Forelimb muscle (tissue), 1 donor: Measurements from ENCODE around the gene STX1A. TPM values are rescaled to one million over a fixed set of nuclear protein-coding genes. Genes with fewer than 3 reads are reported as not detected.

ENCODE experiments used
- DNase-seq: peaks from one replicate; pipeline ENCODE4 v3.0.0-alpha.2; 2013; ENCODE audit warnings: low read depth
- polyA plus RNA-seq: library from polyadenylated mRNA; unstranded; fragments of 120-200 nt; gene quantifications from one replicate; pipeline ENCODE4 v1.2.1, GENCODE V29; 2013; ENCODE audit not compliant: insufficient read length

STX1A gene
- polyA plus RNA-seq, 1 donor, result 13.5 TPM

DNA sequence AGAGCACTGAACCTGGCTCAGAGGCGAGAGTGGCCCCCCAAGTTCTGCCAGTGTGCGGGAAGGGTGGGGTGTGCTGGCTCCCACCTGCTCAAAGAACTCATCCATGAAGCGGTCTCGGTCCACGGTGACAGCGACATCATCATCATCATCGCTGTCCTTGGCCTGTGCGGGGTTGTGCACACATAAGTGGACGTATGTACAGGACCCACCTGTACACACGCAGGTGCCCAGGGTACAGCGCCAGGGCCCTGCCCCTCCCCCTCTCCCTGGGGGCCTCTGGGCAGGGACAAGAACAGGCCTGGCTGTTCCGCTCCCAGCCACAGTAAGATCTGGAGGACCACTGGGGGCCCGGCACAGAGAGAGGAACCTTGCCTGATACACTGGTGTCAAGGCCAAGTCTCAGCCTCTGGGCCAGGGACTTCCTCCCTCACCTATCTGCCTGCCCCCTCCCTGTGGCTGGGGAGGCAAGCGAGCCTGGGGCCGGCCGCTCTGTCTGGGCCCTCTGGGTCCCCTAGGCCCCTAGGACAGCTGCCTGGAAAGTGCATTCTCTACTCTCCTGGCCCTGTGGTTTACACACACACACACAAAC is 10.4 kb downstream of the STX1A start:
- DNase-seq, result no peak

DNA sequence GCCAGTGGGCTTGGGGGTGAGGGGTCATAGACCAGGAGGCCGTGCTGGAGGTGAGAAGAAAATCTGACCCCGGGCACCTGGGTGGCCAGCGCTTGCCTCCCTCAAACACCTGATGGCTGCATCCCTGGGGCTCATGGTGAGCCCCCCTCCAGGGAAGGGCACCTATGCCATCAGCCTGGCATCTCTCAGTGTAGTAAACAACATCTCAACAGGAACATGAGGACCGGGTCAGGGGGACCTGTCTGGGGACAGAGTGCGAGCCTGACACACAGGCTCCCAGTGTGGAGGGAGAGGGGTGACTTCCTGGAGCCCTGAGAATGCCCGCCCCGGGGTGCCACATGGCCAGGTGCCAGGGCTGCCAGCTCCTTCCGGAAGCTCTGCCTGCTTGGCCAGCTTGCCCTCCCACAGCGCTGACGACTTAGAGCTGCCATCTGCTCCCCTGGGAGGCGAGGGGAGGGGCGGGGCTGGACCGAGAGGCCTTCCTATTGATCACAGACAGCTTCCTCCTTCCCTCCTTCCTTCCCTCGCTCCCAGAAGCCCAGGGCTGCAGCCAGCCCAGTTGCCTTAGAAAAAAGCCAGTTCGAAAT is 12.3 kb downstream of the STX1A start:
- no peak for DNase-seq

DNA sequence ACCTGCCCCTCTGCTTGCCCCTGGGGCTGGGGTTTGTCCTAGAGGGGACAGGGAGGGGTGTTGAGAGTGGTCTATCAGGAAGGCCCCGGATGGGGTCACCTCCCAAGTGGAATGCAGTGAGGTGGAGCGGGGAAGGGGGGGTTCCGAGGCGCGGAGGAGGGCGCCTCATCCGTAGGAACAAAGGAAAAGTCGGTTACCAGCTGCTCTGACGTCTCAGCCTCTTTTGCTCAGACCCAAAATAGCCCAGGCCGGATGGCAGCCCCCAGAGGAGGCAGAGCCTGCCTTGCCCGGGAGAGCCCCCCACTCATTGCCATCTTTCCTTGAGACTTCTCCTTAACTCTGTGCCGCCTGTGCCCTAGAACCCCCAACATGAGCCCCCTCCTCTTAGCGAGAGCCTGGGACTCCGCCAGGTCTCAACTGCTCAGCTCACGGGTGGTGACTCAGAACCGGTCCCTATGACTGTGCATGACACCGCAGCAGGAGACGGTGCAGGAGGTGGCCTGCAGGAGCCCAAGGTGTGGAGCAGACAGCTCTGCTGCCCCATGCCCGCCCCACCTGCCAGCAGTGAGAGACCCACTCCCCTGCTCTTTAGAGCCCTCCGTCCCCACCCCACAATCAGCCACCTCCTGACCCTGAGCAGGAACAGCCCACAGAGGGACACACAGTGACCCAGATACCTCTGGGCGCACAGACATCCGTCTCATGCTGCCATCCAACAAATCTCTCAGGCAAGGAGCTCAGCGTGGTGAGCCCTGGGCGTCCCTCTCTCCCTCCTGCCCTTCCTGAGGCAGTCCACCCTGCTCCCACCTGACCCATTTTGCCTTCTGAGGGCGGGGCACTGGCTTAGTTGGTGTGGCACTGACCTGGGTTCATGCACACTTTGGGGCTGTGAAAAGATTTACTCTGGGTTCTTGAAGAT is 13.1 kb downstream of the STX1A start:
- DNase-seq, result no peak

DNA sequence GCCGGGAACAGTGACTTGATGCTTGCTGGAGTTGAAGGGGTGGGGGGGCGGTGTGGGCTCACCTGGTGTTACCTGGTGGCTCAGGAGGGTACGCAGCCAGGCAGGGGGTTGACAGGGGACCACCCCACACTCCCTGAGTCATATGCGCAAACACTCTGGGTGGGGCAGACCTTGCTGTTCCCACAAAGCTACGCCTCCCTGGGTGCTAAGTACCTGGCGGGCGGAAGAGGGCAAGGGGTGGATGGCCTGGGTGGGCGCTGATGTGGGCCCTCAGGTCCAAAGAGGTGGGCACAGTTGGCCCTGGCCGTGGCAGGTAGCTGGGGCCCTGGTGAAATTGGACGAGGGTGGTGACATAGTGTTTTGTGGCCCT is 13.9 kb downstream of the STX1A start:
- no peak for DNase-seq

DNA sequence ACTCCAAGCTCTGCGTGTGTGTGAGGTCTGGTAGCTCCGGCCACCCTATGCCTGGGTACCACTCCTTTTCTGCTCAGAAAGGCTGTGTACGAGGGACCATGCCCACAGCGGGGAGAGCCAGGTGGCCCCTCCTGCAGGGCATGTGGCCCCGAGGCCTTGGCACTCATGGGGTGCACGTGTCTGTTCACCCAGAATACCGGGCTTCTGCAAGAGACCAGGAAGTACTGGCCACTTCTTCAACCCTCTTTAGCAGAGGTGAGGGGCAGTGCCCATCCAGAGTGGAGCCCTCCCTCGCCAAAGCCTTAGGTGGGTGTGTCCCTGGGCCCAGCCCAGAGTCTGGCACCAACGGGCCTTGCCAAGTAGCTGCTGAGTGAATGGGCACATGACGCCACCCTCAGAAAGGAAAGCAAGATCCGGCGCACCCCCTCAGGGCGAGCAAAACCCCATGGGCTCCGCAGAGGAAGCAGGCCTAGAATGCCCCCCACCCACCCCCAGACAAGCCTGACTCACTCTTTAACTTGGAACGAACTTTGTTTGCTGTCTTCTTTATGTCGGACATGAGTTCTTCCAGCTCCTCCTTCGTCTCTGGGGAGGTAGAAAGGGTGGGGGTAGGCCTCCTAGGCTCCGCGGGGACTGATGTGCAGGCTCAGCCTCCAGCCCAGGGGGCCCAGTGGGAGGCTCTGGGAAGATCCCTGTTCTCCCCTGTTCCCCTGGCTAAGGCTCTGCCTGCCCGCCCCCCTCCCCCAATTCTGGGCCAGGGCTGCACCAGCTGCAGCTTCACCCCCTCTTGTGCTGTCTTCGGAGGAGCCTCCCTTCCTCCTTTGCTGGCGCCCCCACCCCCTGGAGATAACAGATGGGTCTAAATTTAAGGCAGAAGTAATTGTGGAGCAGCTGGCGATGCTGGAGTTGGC is 14.6 kb downstream of the STX1A start:
- no peak for DNase-seq

DNA sequence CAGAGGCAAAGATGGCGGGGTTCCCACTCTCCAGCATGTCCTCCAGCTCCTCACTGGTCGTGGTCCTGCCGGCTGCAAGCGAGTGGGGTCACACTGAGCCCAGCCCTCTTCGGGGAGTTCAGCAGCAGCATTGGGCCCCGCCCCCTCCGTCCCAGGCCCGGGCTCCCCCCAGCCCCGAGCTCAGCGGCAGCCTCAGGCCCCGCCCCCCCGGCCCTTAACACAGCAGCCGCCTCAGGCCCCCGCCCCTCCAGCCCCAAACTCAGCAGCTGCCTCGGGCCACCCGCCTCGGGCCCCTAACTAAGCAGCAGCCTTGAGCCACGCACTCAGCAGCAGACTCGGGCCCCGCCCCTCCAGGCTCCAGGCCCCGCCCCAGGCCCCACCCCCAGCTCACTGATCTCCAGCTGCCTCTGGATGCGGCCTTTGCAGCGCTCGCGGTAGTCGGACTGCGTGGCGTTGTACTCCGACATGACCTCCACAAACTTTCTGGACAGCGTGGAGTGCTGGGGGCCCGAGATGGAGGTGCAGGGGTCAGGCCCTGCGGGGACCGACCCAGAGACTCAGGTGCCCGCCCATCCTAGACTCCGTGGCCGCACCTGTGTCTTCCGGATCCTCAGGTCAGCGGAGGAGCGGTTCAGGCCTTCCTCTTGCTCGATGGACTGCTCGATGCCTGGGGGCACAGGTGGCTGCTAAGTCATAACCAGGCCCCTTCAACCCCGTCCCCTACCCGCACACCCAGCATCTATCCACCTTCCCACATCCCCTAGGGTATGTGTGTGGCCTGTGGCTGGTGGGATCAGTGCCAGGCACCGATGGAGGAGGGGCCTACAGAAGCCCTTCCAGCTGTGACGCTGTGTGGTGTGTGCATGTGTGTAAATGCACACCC is 15.5 kb downstream of the STX1A start:
- no peak for DNase-seq

DNA sequence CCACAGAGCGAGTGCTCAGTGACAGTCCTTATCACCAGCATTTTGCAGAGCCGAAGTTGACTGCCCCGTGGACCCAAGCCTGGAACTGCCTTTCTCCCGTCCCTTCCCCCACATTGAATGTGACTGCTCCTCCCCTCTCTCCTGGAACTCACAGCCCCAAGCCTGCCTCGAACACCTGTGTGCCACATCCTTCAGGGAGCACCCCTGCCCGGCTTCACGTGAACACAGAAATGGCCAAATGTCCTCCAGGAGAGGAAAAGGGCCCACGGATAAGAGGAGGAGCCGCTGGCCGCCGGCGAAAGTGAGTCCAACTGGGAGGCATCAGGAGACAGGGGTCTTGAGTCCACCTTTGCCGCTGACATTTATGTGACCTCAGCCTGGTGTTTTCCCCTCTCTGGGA is 16.2 kb downstream of the STX1A start:
- no peak for DNase-seq

DNA sequence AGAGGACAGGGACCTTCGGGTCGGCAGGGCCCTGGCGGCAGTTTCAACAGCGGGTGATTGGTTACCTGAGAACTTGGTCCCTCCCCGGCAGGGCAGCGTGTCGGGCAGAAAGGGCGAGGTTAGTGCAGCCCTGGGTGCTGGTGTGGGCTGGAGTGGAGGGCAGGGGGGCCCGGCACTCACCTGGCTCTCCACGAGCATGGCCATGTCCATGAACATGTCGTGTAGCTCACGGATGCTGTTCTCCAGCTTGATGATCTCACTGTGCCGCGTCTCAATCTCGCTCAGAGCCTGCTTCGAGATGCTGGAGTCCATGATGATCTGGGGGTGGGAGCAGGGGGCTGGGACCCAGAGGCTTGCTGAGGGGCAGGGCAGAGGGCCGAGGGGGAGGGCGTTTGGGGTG is 16.8 kb downstream of the STX1A start:
- DNase-seq, result no peak

DNA sequence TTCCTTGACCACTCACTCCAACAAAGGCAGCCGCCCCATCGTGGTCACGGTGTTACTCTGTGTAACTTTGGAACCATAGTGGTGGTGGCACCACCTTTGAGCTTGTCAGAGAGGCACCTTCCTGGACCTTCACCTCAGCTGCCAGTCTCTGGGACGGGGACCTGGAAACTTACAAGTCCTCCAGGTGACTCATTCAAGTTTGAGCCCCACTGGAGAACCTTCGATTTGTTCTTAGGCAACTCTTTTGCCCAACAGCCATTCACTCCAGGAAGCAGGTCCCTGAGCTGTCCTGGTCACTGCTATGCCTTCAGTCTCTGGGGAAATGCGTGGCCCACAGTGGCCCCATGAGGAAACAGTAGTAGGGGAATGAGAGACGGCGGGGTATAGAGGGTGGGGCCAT is 17.2 kb downstream of the STX1A start:
- no peak for DNase-seq

DNA sequence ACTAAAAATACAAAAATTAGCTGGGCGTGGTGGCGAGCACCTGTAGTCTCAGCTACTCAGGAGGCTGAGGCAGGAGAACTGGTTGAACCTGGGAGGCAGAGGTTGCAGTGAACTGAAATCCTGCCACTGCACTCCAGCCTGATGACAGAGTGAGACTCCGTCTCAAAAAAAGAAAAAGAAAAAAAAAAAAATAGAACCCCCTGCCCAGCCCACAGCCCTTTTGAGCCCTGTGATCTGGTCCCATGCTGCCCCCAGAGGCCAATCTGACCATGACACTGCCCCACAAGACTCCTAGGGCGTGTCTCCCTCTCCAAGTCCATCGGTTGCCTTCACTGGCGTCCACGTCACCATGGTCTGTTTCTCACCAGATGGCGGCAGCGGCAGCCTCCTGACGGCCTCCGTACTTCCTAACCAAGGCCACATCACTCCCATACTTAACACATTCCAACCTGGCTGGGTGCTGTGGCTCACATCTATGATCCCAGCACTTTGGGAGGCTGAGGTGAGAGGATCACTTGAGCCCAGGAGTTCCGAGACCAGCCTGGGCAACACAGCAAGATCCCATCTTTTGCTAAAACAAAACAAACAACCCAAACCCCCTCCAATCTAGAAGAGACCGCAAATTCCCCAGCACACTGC is 18.0 kb downstream of the STX1A start:
- DNase-seq, result no peak

DNA sequence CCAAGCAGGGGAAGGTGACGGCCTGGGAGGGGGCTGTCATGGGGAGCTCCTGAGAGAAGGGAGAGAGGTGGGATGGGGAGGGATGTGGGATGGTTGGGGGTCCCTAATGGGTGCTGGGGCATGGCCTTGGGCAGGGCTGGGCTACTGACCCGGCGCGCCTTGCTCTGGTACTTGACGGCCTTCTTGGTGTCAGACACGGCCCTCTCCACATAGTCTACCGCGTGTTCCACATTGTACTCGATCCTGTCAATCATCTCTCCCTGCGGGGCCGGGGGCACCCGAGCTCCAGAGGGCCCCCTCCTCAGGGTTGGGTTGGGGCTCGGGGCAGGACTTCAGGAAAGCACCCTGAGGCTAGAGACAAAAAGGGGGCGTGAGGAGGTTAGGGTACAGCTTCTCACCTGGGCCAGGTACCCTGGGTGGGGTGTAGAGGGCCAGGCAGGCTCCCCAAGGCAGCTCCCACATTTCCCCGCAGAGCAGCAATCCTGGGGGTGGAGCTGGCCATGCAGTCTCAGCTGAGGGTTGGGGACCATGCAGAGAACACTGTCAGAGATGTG is 18.8 kb downstream of the STX1A start:
- DNase-seq, result no peak

DNA sequence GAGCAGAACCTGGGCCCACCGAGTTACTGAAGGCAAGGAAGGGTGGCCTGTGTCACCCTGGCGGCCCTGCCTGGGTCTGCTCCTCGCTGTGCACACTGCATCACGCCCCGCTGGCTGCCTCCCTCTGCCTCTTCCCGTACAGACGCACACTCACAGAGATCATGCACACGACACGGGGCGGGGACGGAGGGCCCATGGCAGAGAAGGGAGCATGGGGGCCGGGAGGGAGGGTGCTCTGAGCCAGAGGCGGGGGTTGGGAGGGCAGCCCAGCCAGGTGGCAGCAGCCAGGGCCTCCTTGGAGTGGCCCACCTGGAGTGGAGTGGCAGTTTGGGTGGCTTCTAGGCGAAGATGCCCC is 19.4 kb downstream of the STX1A start:
- no peak for DNase-seq

DNA sequence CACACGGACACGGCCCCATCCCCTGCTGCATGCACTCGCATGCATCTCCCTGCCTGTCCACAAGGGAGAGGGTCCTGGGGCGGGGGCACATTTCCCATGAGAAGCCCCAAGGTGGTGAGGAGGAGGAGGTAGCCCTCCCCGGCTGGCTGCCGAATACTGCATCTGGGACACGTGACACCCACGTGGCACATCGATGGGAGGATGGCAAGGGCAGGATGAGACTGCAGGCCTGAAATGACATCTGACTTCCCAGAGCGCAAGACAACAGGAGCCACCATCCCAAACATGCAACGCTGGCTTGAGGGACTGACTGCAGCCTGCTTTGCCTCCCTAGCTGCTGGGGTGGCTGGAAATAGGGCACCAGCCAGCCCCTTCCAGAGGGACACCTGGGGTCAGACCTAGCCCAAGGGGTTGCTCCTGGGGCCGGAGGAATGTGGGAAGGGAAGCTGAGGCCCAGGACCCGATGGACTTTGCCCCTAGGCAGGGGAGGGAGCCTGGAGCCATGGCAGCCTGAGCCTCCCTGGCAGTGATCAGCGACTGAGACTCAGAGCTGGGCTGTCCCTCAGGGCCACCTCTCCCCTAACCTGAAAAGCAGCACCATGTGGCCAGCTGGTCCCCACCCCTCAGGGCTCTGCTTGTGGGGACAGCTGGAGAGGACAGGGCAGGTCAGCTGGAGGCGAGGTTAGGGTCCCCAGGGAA is 19.9 kb downstream of the STX1A start:
- no peak for DNase-seq

DNA sequence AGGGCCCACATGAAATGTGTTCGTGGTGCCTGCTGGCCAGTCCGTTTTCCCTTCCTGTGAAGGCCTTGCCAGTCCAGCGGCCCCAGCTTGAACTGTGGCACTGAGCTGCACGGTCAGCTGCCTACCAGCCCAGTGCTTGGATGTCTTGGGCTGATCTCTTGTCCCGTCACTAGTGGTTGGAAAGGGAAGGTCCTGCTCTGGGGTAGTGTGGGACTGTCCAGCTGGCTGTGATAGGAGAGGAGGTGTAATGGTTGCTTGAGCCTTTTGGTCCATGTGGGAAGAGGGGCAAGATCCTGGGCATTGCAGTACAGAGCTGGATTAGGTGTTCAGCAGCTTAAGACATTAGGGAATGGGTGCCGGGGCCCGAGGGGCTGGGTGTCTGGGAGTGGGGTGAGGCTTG is 21.1 kb downstream of the STX1A start:
- DNase-seq, result no peak

DNA sequence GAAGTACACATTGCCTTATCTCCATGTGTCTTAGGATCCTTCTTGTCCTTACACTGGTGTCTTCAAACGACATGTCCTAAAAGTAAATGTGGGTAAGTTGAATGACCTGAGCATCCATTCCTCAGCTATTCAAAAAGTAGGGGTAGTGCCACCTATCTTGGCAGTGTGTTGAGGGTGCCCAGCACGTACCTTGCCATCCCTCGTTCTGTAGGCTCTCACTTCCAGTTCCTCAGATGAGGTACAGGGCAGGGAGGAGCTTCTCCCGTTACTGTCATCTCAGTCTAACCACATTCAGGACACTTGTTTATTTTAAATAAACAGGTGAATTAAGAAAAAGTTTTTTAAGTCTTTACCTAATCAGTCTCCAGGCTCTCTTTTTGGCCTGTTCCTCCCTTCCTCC is 23.1 kb downstream of the STX1A start:
- DNase-seq, result no peak

DNA sequence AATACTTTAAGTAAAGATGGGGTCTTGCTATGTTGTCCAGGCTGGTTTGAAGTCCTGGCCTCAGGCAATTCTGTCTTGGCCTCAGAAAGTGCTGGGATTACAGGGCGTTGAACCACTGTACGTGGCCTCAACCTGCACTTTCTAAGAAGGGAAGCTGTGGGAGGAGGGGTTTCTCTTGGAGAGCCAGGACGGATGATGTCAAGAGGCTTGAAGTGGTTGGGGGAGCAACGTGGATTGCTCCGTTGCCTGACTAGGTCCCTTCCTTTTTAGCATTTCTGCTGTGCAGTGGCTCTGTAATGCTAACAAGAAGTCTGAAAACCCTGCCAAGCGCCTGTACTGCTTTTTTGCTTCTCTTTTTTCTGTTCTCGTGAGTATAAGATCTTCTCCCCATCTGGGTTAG is 28.8 kb downstream of the STX1A start:
- no peak for DNase-seq

DNA sequence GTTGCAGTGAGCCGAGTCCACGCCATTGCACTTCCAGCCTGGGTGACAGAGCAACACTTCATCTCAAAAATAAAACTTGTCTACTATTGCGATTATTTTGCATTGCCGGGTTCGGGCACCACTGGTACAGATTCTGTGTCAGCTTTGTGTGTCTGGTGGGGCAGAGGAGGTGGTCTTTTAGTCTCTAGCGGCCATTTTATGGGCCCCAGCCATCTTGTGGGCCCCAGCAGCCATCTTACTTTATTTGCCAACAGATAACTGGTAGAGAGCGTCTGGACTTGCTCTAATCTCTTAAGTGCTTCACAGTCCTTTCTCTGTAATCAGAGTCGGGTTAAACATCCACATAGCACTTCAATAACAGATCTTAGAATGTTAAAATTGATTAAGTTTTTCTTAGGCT is 31.2 kb downstream of the STX1A start:
- no peak for DNase-seq

DNA sequence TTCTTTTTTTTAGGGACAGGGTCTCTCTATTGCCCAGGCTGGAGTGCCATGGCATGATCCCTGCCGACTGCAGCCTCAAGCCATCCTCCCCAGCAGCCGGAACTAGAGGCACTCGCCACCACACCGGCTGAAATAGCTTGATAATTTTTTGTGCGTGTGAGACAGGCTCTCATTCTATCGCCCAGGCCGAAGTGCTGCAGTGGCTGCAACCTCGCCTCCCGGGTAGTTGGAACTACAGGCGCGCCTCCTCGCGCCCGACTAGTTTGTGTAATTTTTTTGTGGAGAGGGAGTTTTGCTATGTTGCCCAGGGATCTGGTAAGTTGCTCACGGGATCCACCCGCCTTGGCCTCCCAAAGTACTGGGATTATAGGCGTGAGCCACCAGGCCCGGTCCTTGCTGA is 34.2 kb downstream of the STX1A start:
- no peak for DNase-seq

DNA sequence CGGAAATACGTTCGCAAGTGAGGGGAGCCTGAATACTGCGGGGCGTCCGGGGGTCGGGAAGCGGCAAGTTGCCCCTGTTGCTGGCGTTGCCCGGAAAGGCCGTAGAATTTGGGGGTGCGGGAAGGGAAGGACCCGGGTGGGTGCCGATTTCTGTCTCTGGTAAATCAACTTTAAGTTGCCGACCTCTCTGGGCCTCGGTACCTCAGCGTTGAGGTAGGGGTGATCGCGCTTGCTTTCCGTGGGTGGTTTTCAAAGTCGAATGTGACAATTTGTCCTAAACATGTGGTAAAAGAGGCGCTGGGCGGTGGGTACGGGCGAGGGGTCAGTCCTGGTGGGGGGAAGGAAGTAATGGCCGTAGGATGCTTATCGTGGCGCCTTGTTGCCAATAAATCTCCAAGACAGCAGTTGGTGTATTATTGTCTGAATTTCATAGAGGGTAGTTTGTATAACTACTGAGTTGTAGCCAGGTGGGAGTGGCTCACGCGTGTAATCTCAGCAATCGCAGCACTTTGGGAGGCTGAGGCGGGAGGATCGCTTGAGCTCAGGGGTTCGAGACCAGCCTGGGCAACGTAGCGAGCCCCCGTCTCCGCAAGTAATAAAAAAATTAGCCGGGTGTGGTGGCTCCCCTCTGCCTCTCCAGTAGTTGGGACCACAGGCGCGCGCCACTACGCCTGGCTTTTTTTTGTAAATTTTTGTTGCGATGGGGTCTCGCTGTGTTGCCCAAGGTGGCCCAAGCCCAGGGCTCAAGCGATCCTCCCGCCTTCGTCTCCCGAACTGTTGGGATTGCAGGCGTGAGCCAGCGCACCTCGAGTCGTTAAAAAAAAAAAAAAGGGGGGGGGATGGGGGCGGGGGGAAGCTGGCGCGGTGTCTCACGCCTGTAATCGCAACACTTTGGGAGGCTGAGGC is 35.4 kb downstream of the STX1A start:
- DNase-seq, result no peak
